Subcutaneous abdominal adipose tissue (tissue), 5 donors: ENCODE results near the gene LMOD1.
"Not testable (repeated sequence)": the region's sequence is repeated elsewhere in the genome, so short reads cannot be mapped to it uniquely, and the experiment has no call there.

Source experiments
- H3K27ac ChIP-seq: one replicate; pipeline ENCODE4 v1.7.0; 2013; ENCODE audit warnings: low read depth, mild to moderate bottlenecking, inconsistent platforms, low read length, moderate library complexity
- H3K27me3 ChIP-seq, 5 donors: one replicate each; pipeline ENCODE4 v1.7.0; 2013; ENCODE audit warnings: low read length in 5 of 5, inconsistent platforms in 1 of 5; ENCODE audit not compliant: control insufficient read depth in 5 of 5, insufficient read depth in 4 of 5
- H3K36me3 ChIP-seq, 5 donors: one replicate each; pipeline ENCODE4 v1.7.0; 2013; ENCODE audit warnings: low read length in 5 of 5; ENCODE audit not compliant: control insufficient read depth in 5 of 5, insufficient read depth in 5 of 5
- H3K4me1 ChIP-seq, 5 donors: one replicate each; pipeline ENCODE4 v1.7.0; 2013; ENCODE audit warnings: low read length in 5 of 5, mild to moderate bottlenecking in 3 of 5, moderate library complexity in 1 of 5; ENCODE audit not compliant: control insufficient read depth in 5 of 5, insufficient read depth in 5 of 5
- H3K4me3 ChIP-seq, 5 donors: one replicate each; pipeline ENCODE4 v1.7.0; 2013; ENCODE audit warnings: low read length in 5 of 5, low read depth in 1 of 5
- H3K9ac ChIP-seq, 5 donors: one replicate each; pipeline ENCODE4 v1.7.0; 2013; ENCODE audit warnings: low read length in 5 of 5, mild to moderate bottlenecking in 4 of 5, moderate library complexity in 3 of 5
- H3K9me3 ChIP-seq, 5 donors: one replicate each; pipeline ENCODE4 v1.7.0; 2013; ENCODE audit warnings: low read length in 5 of 5; ENCODE audit not compliant: control insufficient read depth in 5 of 5
- donor health status: healthy.
- donor health status: healthy.
- donor health status: healthy.
- donor health status: healthy.
- donor health status: healthy.

The LMOD1 gene

GRCh38 chr1:201970334-201971159, 24.2 kb upstream of the LMOD1 start:
- peaks cover 0 to 5% (median 0%) of the 10 kb centered on the region in 5 donors for H3K4me1 ChIP-seq
- no peak overlapping the region for H3K4me3 ChIP-seq
- no peaks in the 10 kb centered on the region for H3K27me3 ChIP-seq
- H3K27ac ChIP-seq: no peak overlapping the region
- H3K9me3 ChIP-seq: no peaks in the 10 kb centered on the region
- H3K9ac ChIP-seq: no peak overlapping the region
- peaks cover 24 to 44% (median 35%) of the 10 kb centered on the region in 5 donors for H3K36me3 ChIP-seq

- peaks cover 36 to 60% (median 51%) of the 10 kb centered on the region in 5 donors for H3K36me3 ChIP-seq
Observed at GRCh38 chr1:201968202-201968925, 22.0 kb upstream of the LMOD1 start.

GRCh38 chr1:201966171-201966570, 19.8 kb upstream of the LMOD1 start:
- no peaks in the 10 kb centered on the region for H3K27me3 ChIP-seq
- no peaks in the 10 kb centered on the region for H3K4me1 ChIP-seq
- H3K27ac ChIP-seq: no peak overlapping the region
- no peak overlapping the region for H3K4me3 ChIP-seq
- H3K36me3 ChIP-seq: peaks cover 41 to 82% (median 67%) of the 10 kb centered on the region in 5 donors
- H3K9me3 ChIP-seq: no peaks in the 10 kb centered on the region
- no peak overlapping the region for H3K9ac ChIP-seq

More at GRCh38 chr1:201968202-201968925, 22.0 kb upstream of the LMOD1 start:
- Histone ChIP-seq H3K9me3 (no peaks in the 10 kb centered on the region), H3K4me1 (peaks cover 0 to 5% (median 0%) of the 10 kb centered on the region in 5 donors), H3K4me3 (no peak overlapping the region), H3K27ac (no peak overlapping the region), H3K9ac (no peak overlapping the region), H3K27me3 (no peaks in the 10 kb centered on the region)

- Histone ChIP-seq H3K4me3 (no peak overlapping the region), H3K36me3 (peaks cover 30 to 73% (median 55%) of the 10 kb centered on the region in 5 donors), H3K27ac (no peak overlapping the region), H3K4me1 (no peaks in the 10 kb centered on the region), H3K9ac (no peak overlapping the region), H3K27me3 (no peaks in the 10 kb centered on the region), H3K9me3 (no peaks in the 10 kb centered on the region)
Observed at GRCh38 chr1:201964261-201964660, 17.9 kb upstream of the LMOD1 start.

GRCh38 chr1:201962382-201962781, 16.0 kb upstream of the LMOD1 start:
- not testable (repeated sequence) for H3K9me3 ChIP-seq, H3K27ac ChIP-seq, H3K4me1 ChIP-seq, H3K27me3 ChIP-seq, H3K4me3 ChIP-seq, H3K9ac ChIP-seq
- peaks cover 23 to 74% (median 61%) of the 10 kb centered on the region in 5 donors for H3K36me3 ChIP-seq

- Histone ChIP-seq H3K36me3 (peaks cover 5 to 43% (median 34%) of the 10 kb centered on the region in 5 donors), H3K4me3 (no peak overlapping the region), H3K9ac (no peak overlapping the region), H3K27me3 (no peaks in the 10 kb centered on the region), H3K4me1 (peaks cover 0 to 16% (median 12%) of the 10 kb centered on the region in 5 donors), H3K9me3 (no peaks in the 10 kb centered on the region), H3K27ac (no peak overlapping the region)
Observed at GRCh38 chr1:201958348-201958747, 12.0 kb upstream of the LMOD1 start.

GRCh38 chr1:201955729-201956143, 9.4 kb upstream of the LMOD1 start:
- Histone ChIP-seq H3K4me3 (peak overlapping the region; percentile 89 to 100 (median 99)), H3K27ac (peak overlapping the region; percentile 84), H3K36me3 (peaks cover 0 to 17% (median 15%) of the 10 kb centered on the region in 5 donors), H3K9me3 (no peaks in the 10 kb centered on the region), H3K9ac (peak overlapping the region; percentile 80 to 99 (median 86)), H3K27me3 (no peaks in the 10 kb centered on the region), H3K4me1 (peaks cover 0 to 16% (median 12%) of the 10 kb centered on the region in 5 donors)

GRCh38 chr1:201955009-201955728, 8.8 kb upstream of the LMOD1 start, which contains the start of gene TIMM17A:
Gene TIMM17A, plus strand, starts transcription at chr1:201955503. Its CDS starts 24 bp downstream, at chr1:201955527.
- Histone ChIP-seq H3K36me3 (peaks cover 0 to 17% (median 12%) of the 10 kb centered on the region in 5 donors), H3K4me1 (peaks cover 0 to 19% (median 12%) of the 10 kb centered on the region in 5 donors), H3K27ac (peak within 1 kb of the TSS; percentile 84), H3K4me3 (peak within 1 kb of the TSS; percentile 89 to 100 (median 99)), H3K9me3 (no peaks in the 10 kb centered on the region), H3K27me3 (no peaks in the 10 kb centered on the region), H3K9ac (peak within 1 kb of the TSS; percentile 83 to 99 (median 86))

GRCh38 chr1:201954263-201955008, 8.1 kb upstream of the LMOD1 start:
- Histone ChIP-seq H3K36me3 (peaks cover 0 to 17% (median 12%) of the 10 kb centered on the region in 5 donors), H3K9me3 (no peaks in the 10 kb centered on the region), H3K9ac (peak overlapping the region in 3 of 5 donors; percentile 83 to 91 (median 86)), H3K27ac (peak overlapping the region; percentile 84), H3K4me1 (peaks cover 0 to 23% (median 15%) of the 10 kb centered on the region in 5 donors), H3K27me3 (no peaks in the 10 kb centered on the region), H3K4me3 (peak overlapping the region; percentile 82 to 100 (median 99))
